Urothelium cell line (cell line): ENCODE data around the gene SUSD3.
A peak's percentile ranks its signal among the peaks of the same experiment; 100 is the strongest.

Source experiments
- DNase-seq: peaks from one replicate; pipeline ENCODE4 v3.0.0; 2011; ENCODE audit warnings: low spot score, mixed read lengths
- FAIRE-seq: peaks from 2 replicates; lab custom pipeline; 2011; peaks lifted over from hg19 to GRCh38; lab: Jason Lieb, UNC

The SUSD3 gene

DNA sequence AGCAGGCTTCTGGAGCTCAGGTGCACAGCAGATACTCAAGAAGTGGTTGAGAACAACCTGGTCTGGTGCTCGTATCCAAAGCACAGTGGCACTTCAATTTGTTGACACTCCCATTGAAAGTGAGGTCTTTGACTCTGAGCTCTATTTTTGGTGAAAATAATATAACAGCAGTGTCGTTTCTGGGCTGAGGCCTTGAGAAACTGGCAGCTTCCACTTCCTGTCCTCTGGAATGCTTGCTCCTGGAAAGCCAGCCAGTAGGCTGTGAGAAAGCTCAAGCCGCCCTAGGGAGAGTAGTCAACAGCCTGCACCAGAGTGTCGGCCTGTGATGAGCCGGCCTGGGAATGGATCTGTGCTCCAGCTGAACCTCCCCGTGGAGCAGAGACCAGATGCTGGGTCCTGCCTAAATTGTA, 6.8 kb upstream of the SUSD3 start:
- DNase-seq (no peak), FAIRE-seq (no peak)

DNA sequence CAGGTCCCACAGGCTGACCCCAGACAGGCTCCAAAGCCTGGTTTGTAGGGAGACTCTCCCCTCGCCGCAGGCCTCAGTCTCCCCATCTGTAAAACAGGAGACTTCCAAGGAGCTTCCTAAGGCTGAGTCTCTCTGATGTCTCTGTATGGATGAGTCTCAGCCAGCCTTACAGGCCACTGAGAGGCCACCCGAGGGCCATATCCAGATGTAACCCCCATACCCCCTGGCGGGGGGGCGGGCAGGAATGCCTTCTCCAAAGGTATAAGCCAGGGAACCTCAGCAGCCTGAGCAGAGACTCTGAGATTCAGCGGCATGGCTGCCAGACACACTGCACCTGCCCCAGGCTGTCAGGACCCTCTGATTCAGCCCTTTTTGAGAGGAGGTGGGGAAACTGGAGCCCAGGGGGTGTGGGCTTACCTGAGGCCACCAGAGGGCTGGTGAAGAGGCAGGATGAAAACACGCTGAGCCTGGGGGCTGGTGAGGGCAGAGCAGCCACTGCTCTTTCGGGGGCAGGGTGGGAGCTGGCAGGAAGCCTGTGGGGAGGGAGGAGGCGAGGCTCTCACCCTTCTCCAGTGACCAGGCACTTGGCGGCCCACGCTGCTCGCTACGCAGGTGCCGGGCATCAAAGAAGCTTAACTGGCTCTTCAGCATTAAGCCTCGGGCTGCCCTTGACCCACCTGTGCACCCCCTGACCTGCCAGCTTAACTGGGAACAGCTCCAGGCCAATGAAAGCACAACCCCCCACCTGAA, 5.5 kb upstream of the SUSD3 start:
- no peak for FAIRE-seq
- DNase-seq = no peak

- DNase-seq = no peak
- FAIRE-seq = no peak
Measured at GRCh38 chr9:93053781-93054331, 4.6 kb upstream of the SUSD3 start.

DNA sequence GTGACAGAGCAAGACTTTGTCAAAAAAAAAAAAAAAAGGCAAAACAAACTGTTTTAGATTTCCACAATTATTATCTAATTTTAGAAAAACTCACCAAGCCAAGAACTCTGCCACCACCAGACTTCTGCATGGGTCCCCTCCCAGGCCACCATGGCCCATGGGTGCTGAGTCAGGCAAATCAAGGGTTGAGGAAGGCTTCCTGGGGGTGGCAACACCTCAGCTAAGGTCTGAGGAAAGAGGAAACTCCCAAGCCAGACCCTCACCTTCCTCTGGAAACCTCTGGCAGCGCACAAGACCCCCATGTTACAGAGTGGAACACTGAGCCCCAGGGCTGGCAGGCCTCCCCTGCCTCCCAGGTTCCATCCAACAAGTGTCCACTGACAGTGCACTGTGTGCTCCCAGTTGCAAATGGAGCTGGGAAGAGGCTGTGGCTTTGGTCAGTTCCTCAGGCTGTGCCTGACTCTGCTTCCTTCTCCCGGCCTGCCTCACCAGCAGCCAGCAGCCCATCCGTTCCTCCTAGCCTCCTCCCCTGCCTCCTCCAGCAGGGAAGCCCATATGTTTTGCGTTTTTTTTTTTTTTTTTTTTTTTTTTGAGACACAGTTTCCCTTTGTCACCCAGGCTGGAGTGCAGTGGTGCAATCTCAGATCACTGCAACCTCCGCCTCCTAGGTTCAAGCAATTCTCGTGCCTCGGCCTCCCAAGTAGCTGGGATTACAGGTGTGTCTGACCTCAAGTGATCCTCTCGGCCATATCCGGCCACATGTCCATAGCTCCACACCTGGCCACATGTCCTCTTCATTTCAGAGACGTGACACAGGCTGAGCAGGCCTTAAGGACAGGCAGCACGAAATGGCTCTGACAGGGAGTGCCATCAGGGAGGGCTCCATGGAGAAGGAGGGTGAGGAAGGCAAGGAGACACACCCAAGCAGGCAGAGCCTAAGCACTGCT, 3.5 kb upstream of the SUSD3 start:
- no peak for FAIRE-seq
- no peak for DNase-seq

GRCh38 chr9:93057042-93057702, 1.3 kb upstream of the SUSD3 start:
- FAIRE-seq (no peak), DNase-seq (no peak)

DNA sequence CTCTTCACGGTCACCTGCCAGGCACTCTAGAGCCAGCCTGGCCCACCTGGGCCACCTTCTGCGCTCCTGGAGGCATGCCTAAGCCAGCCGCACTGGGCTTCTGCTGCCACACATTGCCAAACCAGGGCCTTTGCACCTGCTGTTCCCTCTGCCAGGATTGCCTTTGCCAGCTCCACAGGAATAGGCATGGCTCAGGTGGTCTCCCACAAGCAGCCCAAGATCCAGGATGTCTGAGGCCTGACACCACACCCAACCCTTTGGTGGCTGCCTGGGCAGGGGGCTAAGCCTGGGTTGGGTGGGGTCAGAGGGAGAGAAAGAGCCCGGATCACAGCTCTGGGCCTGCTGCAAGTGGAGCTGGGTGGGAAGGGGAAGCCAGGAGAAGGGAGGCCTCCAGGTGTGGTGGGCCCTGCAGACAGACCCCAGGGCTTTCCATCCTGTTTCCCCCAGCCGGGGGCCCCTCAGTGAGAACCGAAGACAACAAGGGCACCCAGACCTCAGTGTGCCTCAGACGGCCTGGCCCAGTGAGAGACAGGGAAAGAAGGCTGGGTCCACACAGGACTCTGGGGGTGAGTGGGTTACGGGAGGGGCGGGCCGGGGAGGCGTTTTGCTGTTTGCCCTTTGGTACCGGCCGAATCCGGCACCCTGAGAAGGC, 672 bp upstream of the SUSD3 start:
- DNase-seq = no peak
- no peak for FAIRE-seq

GRCh38 chr9:93059011-93059714, 662 bp downstream of the SUSD3 start:
- DNase-seq = no peak
- no peak for FAIRE-seq

DNA sequence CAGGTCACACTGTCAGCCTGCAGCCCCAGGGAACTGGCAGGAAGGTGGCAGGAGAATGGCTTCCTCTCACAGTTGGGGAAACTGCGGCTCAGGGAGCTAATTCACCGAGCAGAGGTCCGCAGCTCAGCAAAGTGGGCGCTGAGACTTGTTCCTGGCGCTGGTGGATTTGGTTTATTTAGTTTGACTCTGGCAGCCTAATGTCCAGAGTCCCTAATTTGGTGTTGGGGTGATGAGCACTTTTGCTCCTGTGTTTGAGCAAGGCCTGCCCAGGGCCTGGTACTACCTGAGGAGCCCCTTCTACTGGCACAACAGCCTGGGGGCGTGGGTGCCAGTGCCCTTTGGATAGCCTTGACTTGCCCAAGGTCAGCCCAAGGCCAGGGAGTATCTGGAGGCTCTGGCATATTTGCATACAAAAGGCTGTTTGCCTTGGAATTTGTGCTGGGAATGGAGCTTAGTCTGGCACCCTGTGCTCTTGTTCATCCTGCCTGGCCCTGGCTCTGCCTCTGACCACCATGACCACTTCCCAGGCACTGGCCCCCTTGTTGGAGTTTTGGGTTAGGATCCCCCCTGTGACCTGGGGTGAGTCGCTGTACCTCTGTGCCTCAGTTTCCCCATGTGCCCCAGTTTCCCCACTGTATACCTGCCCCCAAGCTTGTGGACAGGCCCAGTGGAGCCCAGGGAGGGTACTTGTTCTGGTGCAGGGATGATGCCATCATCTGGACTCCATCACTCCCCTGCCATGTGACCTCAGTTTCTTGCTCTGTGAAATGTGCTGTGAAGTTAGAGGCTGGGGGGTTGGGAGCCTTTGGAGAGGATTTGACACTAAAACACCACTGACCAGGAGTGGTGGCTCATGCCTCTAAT, 1.4 kb downstream of the SUSD3 start:
- DNase-seq (no peak), FAIRE-seq (no peak)

DNA sequence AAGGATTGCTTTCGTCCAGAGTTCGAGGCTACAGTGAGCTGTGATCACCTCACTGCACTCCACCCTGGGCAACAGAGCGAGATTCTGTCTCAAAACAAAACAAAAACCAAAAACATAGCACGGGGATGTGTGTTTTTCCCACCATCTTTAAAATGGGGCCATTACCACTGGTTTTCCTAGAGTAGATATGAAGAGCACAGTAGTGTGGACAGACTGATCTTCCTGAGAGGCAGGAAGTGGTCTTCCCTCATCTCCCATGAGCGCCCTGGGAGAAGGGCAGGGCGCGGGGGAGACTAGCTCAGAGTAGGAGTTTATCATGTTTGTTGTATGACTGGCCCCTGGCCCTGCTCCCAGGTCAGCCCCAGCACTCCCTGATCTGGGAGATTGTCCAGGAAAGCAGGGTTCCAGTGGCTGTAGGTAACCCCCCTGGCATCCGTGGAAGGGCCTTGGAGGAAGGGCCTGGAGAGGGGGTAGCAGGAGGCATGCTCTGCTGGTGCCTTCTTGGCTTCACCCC, 2.3 kb downstream of the SUSD3 start:
- FAIRE-seq (no peak), DNase-seq (peak; percentile 71)

- no peak for DNase-seq
- no peak for FAIRE-seq
Measured at GRCh38 chr9:93061260-93061751, 2.8 kb downstream of the SUSD3 start.

DNA sequence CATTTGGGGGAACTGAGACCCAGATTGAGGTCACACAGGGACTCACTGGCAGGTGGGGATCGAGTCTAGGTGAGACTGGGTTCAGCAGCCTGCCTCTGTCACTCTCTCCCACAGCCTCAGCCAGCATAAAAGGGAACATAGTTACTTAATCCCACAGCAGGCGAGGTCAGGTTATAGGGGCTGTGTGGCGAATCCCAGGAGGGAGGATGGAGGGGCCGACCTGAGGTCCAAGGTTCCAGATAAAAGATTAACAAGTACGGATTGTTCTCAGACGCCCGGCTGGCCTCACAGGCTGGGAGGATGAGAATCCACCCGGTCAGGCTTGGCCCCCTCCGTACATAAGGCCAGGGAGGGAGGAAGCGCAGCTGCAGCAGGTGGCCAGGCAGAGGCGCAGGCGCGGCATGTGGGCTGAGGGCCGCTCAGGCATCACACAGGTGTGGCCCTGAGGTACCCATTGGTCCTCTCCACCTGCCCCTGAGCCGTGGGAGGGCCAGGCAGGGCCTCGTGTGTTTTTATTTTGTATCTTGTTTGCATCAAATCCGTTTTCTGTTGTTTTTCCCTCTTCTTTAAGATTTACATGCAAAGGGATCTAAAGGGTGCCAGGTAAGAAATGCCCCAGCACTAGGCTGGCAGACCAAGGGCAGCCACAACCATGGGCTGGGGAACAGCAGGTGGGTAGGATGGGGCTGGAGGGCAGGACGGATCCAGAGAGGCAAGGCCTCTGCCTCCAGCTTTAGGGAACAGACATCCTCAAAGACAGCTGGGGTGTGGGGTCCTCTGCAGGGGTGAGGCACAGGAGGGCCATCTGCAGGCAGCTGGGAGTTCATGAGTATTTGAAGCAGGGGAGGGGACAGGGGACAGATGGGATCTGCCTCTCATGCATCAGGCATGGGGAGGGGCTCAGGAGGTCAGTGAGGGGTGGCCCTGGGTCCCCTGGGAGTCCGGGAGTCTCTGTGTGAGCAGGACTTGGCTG, 3.6 kb downstream of the SUSD3 start:
- DNase-seq (no peak), FAIRE-seq (no peak)

DNA sequence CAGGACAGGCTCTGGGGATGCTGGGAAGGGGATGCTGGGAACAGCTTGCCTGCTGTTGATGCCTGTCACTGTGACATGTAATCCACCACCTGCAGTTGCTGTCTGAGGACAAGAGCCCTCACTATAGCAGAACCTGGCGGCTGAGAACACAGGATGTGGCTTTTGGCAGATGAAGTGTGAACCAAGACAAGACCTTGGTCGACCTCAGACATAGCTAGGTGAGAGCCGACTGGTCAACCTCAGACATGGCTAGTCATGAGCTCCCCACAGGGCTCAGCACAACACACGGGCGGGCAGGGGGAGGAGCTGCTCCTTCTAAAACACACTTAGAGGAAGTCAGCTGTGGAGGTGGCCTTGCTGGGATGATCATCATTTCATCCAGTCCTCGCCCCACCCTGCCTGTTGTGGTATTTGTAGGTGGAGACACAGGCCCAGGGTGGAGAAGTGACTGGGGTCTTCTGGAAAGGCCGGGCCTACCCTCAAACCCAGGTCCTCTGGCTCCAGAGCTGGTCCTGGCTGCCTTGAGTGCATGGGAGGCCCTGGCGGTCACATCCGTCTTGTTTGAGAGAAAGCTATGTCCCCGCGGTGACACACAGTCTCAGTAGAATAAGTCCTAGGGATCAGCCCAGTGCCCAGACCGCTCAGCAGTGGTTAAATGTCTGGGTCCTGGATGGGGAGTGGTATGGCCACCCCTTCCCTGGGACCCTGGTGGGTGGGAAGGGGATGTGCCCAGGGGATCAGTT, 6.1 kb downstream of the SUSD3 start:
- DNase-seq = peak; percentile 68
- FAIRE-seq = no peak

GRCh38 chr9:93065135-93065720, 6.7 kb downstream of the SUSD3 start:
- no peak for DNase-seq
- no peak for FAIRE-seq

GRCh38 chr9:93066978-93067603, 8.6 kb downstream of the SUSD3 start:
- FAIRE-seq = no peak
- no peak for DNase-seq

- FAIRE-seq = no peak
- DNase-seq = no peak
Measured at GRCh38 chr9:93068956-93069355, 10.5 kb downstream of the SUSD3 start.

- peak; percentile 41 for DNase-seq
- peak; percentile 90 for FAIRE-seq
Measured at GRCh38 chr9:93071464-93071863, 13.0 kb downstream of the SUSD3 start.
